ENCODE data around the gene KRTAP3-1. TPM values are rescaled to one million over a fixed set of nuclear protein-coding genes. Genes with fewer than 3 reads are reported as not detected.
A peak's percentile ranks its signal among the peaks of the same experiment; 100 is the strongest.
"Not testable (repeated sequence)": the region's sequence is repeated elsewhere in the genome, so short reads cannot be mapped to it uniquely, and the experiment has no call there.

Gene KRTAP3-1
- total RNA-seq, 1 experiment from 2014 or later = 0.71 TPM

DNA sequence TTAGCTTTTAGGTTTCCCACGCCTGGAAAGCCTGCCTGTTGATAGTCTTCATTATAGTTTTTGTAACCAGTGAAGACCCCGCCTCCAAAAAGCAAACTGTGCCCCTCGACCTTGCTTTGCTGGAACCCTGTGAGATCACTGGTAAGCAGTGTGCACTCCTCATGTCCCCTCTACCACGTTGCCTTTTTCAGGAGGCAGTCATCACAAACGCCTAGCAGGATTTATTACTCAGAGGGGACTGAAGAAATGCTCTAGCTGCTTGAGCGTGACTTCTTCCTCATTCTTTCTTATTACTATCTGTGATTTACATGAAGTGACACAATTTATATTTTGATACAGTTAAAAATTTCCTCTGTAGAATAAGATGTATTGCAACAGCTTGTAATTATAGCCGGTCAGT, 6.5 kb upstream of the KRTAP3-1 start:
- no peak for DNase-seq (ENCODE audit: low read depth)

DNA sequence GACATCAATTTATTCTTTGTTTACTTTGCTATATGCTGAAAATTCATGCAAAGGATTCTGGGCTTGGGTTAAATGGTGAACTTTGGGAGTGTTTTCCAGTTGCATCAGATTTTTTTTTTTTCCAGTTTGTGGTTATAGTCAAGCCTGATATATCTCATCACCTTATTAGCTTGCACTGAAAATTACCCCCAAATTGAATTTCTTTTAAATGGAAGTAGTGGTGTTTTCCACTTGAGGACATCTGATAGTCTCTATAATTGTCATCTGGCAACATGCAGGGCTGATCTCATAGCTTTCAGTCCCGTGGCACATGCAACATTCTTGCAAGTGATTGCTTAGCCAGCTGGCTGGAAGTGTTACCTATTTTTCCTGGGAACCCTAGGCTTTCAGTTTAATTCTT, 4.7 kb upstream of the KRTAP3-1 start:
- DNase-seq (ENCODE audit: low read depth) = peak; percentile 40

DNA sequence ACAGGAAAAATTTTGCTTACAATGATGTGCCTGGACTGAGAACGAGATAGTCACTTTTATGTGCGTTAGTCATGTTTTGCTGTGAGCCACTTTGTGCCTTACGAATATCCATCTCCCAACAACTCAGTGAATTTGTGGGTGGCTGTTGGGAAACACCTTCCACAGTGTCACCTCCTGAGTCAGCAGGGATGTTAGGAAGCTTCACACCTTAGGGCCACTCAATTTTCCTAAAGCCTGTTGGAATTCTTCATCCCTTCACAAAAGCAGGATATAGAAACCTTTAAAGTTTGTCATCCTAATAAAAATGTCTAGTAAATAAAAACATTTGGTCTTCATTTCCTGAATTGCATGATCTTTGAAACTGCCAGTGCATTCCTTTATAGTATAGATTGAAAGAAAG, 4.3 kb upstream of the KRTAP3-1 start:
- DNase-seq (ENCODE audit: low read depth) = peak; percentile 68

DNA sequence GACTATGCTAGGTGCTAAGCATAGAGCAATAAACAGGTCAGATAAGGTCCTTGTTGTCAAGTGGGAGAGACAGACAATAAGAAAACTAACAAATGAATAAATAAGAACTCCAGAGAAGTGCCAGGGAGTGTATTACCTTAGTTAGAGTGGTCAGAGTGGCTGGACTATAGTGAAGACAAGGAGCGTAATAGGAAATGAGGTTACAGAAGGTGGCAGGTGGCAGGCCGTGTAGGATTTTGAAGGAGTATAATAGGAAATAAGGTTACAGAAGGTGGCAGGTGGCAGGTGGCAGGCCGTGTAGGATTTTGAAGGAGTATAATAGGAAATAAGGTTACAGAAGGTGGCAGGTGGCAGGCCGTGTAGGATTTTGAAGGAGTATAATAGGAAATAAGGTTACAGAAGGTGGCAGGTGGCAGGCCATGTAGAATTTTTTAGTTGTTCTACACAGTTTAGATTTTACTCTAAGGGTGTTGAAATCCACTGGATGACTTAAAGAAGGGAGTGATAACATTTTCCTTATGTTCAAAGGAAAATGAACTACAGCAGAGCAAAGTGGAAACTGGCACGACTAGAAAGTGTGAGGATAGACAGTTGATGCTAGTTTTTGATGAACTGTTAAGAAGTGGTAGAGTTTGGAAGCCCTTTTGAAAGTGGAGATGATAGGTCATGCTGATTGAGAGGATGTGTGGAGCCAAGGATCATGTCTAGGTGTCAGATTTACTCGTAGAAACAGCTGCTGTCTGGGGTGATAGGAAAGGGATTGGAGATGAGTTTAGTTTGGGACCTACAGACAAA, 3.6 kb upstream of the KRTAP3-1 start:
- DNase-seq (ENCODE audit: low read depth) = no peak

DNA sequence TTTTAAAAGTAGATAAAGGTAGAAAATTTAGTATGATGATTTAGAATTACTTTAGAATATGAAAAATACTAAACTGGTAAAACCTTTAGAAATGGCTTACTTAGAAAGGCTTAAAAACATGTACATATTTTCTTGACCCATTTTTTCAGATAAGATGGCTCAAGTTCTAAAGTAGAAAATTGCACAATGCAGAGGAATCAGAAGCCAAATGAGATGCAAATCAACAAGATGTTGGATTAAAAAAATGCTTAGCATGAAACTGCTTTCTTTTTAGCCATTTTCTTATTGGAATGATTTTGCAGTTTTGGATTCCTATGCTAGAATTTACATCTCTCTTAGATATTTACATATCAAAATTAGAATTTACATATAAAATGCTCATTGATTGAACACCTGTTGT, 1.5 kb upstream of the KRTAP3-1 start:
- no peak for DNase-seq (ENCODE audit: low read depth)

DNA sequence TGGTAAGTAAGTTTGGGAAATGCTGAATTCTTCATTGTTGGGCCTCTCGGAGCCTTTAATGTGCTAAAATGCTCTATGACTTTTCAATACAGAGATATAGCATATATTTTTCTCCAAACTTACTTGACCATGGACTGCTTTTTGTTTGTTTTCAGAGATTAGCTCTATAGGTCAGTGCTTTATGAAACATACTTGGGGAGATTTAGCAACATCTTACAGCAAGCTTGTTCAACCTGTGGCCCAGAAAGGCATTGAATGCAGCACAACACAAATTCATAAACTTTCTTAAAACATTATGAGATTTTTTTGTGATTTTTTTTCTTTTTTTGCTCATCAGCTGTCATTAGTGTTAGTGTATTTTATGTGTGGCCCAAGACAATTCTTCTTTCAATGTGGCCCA, 1.0 kb upstream of the KRTAP3-1 start:
- DNase-seq (ENCODE audit: low read depth) = no peak

DNA sequence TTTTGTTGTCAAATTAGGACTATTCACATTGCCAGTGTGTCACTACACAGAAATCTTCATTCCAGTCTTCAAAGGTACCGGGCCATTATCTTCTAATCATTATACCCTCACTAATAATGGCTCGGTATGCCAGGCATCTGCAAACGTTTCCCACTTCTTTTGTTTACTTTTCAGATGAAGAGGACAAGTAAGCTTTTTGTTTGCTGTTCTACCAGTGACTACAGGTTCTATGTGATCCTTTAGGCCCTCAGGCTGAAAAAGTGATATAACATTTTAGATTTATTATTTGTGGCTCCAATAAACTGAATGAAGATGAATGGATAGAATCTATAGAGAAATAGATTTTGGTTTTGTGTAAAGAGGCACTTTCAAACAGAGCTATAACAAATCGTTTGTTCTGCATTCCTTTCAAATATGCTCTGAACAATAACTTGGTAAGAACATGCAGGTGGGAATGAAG, 403 bp upstream of the KRTAP3-1 start:
- DNase-seq (ENCODE audit: low read depth) = peak; percentile 34

DNA sequence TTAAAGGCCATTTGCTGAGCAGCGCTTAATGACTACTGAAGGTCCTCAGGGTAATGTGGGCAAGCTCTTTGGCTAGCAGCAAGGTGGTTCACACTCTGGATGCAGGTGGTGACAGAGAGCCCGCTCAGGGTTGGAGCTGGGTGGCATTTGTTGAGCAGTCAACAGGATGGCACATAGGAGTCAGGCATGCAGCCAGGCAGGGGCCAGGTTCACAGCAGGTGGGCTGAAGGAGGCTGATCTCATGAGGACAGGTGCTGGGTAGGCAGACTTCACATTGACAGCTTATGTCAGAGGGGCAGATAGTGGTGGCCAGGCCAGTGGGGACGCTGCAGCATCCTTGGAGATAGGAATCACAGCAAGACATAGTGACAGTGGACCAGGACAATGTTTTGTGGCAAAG, 4.5 kb downstream of the KRTAP3-1 start:
- DNase-seq (ENCODE audit: low read depth) = no peak

DNA sequence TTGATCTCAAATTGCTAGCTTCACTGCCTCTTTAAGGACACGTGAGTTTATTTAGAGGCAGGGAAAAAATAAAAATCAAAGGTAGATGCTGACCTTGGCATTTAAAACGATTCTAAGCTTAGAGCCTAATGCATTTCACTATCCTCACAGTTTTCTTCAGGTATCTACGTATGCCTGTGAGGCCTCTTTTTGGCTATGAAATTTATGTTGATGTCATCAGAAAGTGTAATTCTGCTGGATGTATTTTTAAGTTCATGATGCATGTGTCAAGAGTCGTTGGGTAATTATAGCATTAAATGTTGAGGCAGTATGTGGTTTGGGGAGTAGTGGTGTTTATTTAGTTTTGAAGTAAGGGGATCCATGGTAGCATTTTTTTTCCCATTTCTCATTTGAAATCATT, 5.0 kb downstream of the KRTAP3-1 start:
- no peak for DNase-seq (ENCODE audit: low read depth)

DNA sequence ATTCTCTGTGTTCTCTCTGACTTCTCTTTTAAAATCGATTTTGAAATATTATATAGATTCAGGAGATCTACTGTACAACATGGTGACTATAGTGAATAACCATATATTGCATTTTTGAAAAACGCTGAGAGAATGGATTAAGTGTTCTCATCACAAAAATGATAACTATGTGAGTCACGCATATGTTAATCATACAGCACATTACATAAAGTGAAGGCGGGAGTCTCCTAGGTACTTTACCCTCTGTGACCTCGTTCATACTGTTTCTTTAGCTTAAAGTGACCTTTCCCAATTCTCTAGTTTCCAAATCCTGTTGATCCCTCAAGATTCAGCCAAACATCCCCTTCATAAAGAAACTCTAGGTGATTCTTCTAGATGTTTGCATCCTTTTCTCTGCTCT, 6.1 kb downstream of the KRTAP3-1 start:
- no peak for DNase-seq (ENCODE audit: low read depth)

DNA sequence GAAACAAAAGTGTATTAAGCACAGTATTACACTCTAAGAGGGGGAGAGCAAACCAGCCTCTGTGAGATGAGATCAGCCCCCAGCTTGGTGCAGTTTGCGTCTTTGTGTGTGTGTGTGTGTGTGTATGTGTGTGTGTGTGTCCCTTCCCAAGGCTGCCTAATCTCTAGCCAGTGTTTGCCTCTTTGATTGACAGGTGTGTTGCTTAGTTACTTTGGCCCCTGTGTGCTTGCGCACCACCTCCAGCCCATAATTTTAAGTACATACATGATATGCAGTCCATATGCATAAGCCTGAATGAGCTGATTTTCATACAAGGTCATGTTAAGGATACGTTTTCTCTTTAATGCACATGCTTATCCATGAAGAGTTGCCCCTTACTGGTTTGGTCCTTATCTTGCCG, 7.1 kb downstream of the KRTAP3-1 start:
- DNase-seq (ENCODE audit: low read depth) = no peak

DNA sequence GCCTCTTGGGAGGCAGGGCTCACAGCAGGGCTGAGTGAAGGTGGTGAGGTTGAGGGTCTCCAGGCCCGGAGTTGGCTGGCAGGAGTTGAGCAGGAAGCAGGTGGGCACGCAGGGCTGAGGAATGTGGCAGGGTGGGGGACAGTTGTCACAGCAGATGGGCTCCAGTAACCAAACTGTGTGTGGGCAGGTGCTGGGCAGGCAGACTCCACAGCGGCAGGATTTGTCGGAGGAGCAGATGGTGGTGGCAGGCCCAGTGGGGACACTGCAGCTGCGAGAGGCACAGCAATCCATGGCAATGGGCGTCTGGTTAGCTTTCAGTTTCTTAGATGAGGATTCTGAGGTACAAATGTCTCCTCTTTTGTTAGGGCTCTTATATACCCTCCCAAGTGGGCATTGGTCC, 9.4 kb downstream of the KRTAP3-1 start, which contains the start of gene KRTAP3-2:
KRTAP3-2 (minus strand) TSS at position 344 of the 400 bp plus-strand sequence; CDS start at position 291, 53 bp downstream.
- not testable (repeated sequence) for DNase-seq (ENCODE audit: low read depth)

DNA sequence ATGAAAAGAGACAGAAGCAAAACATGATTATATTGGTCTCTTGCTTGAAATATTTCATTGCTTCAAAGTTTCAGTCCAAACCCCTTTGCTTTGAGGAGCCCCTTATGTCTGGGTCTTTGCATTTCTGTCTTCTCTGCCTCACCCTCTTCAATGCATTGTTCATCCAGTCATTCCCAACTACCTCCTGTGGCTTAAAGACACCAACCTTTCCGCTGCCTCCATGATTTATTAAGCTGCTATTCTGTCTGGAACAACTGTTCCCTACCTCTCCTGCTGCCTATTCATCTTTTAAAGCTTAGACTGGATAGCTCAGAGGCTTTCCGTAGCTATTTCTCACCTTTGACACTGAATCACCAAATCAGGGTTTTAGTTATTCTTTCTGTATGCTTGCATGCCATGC, 11.6 kb downstream of the KRTAP3-1 start:
- DNase-seq (ENCODE audit: low read depth) = no peak

DNA sequence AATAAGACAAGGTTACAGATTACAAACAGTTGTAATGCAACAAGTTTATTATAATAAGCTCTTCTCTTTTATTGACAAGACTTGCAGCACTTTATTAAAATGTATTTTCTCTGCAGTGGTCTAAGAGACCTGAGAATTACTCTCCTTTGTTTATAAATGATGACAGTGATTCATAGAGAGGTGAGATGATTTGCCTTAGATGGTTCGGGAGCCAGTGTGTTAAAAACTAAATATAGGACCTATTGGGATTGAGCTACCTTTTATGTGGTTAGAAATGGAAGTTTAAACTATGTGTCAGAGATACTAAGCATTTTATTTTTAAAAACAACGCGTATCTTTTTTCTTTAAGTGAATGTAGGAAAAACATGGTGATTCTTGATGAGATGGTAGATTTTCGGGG, 12.1 kb downstream of the KRTAP3-1 start:
- DNase-seq (ENCODE audit: low read depth) = peak; percentile 79

DNA sequence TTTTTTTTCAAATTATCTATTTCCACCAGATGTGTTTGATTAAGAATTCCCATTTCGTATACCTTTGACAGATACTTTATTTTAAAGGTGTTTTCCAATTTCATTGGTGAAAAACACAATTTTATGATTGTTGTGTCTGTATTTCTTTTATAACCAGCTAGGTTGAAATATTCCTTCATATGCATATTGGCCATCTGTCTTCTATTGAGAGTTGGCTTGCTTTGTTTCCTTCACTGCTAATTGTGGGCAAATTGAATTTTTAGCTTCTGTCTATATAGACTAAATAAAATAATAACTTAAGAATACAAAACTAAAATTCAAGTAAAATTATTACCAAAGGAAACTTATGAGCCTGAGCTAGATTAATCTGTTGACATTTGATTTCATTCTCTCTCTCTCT, 13.8 kb downstream of the KRTAP3-1 start:
- DNase-seq (ENCODE audit: low read depth) = no peak

DNA sequence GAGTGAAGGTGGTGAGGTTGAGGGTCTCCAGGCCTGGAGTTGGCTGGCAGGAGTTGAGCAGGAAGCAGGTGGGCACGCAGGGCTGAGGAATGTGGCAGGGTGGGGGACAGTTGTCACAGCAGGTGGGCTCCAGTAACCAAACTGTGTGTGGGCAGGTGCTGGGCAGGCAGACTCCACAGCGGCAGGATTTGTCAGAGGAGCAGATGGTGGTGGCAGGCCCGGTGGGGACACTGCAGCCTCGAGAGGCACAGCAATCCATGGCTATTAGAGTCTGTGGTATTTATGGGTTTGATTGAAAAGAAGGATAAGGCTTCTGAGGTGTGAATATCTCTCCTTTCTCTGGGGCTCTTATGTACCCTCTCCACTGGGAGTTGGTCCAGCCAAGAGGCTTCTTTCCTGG, 15.1 kb downstream of the KRTAP3-1 start, which contains the start of gene KRTAP3-3:
KRTAP3-3 (minus strand) TSS at position 326 of the 400 bp plus-strand sequence; CDS start at position 259, 67 bp downstream.
- DNase-seq (ENCODE audit: low read depth) = peak; percentile 35

DNA sequence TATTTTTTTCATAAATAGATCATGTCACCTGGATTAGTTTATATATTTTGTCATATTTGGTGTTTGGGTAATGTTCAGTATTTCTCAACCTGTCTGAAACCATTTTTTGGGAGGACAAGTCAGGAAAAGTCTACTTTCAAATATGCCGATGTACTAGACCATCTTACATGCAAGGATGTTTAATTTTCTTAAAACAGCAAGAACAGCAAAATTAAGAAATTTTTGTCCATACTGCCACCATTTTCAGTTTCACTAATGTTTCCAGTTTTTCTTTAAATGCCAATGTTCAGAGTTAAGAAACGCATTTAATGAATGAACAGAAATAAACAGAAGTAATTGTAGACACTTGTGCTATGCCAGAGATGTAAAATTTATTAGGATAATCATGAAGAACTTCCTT, 15.8 kb downstream of the KRTAP3-1 start:
- DNase-seq (ENCODE audit: low read depth) = no peak

DNA sequence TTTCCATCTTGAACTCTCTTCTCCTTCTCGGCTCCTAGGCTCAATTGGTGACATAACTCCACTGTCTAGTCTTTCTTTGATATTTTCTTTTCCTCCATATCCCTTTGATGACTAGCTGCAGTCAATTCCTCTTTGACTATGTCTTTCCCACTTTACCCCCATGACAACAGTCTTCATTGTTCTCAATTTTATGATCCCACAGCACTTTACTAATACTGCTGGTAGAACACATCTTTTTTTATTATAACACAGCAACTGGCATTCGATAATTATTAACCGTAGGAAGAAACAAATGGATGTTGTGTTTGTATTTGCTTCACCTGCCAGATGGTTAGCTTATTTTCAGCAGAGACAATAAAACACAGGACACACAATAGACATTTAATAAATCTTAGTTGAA, 16.3 kb downstream of the KRTAP3-1 start:
- DNase-seq (ENCODE audit: low read depth) = no peak

DNA sequence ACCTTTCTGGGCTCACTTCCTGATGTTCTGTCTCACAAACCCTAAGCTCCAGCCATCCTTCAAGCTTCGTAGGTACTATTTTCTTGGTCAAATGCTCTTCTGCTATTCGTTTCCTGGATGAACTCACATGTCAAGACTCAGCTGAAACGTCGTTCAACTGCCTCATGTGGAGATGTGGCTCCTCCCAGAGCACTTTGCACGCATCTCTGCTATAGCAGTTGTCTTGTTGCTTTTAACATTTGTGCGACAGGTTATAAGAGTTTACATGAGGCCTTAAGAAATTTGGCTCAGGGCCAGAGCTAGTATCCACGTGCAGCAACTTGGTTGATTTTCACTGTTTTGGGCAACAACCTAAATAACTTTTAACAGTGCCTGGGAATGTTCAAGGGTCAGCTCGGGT, 22.0 kb downstream of the KRTAP3-1 start:
- no peak for DNase-seq (ENCODE audit: low read depth)

DNA sequence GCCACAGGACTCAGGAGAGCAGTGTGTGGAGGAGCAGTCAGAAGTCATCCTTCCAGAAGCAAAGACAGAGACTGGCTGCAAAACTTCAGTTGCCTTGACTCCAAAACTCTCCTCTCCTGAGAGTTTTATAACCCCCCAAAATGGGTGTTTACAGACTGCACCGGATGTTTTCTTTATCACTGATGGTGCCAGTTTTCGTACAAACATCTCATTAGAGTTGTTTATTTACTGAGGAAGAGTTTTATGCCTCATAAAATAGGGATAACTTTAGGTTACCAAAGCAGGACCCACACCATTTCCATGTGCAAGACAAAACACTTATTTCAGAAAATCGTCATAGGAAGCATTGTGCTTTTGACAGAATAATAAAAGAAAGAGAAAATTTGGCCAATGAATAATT, 24.7 kb downstream of the KRTAP3-1 start, which contains the start of gene KRT40:
KRT40 (minus strand) TSS at position 101 of the 400 bp plus-strand sequence; CDS start at position 48, 53 bp downstream.
- DNase-seq (ENCODE audit: low read depth) = no peak

DNA sequence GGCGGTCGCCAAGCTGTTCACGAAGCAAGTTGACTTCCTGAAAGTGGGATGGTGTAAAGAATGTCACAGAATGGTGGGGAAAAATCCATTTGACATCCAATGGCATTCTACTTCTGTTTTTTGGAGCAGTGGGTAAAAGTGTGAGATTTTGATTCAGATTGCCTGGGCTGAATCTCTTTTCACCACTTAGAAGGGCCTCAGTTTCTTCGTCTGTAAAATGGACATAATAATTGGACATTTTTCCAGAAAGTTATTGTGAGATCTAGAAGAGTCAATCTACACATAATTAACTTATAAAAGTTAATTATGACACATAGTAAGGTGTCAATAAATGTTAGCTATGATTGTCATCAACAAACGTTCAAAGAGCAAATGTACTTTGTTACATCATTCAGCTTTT, 27.8 kb downstream of the KRTAP3-1 start:
- DNase-seq (ENCODE audit: low read depth) = no peak

DNA sequence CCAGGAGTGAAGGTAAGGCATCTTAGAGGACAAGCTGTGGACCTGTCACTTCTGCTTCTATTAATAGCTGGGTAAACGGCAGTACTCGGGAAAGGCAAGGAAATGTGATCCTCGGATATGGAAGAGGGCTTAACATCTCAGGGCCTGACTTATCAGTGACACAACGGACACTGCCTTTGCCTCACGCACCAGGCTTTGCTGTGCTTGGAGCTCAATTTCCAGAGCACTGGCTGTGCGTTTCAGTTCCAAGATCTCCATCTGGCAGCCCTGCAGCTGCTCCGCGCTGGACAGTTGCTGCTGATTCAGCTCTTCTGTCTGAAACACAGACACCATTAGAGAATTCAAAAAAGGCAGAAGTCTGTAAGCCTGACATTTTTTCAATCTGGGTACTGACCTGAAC, 28.3 kb downstream of the KRTAP3-1 start:
- DNase-seq (ENCODE audit: low read depth) = no peak

DNA sequence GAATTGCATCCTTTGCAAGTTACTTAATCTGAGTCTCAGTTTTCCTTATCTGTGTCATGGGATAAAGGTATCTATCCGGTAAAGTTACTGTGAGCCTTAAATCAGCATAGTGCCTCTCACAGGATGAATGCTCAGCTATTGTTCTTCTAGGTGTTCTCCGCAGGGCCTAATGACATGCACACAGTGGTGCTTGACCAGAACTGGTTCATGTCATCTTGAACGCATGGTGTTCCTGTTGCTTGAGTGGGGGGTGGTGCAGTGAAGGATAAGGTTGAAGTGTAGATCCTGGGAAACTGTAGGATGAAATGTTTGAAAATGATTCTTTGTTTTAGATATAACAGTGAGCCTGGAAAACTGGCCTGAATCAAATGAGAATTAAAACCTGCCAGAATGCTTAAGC, 28.8 kb downstream of the KRTAP3-1 start:
- DNase-seq (ENCODE audit: low read depth) = no peak

Measured in M059J (cell line).